ENCODE results near the gene TSKS. TPM values are rescaled to one million over a fixed set of nuclear protein-coding genes. Genes with fewer than 3 reads are reported as not detected.

The TSKS gene
- polyA plus RNA-seq, 1 donor (not counting 4 experiments of a cell fraction or from before 2014, with no cell fraction given): 1.9 TPM

DNA sequence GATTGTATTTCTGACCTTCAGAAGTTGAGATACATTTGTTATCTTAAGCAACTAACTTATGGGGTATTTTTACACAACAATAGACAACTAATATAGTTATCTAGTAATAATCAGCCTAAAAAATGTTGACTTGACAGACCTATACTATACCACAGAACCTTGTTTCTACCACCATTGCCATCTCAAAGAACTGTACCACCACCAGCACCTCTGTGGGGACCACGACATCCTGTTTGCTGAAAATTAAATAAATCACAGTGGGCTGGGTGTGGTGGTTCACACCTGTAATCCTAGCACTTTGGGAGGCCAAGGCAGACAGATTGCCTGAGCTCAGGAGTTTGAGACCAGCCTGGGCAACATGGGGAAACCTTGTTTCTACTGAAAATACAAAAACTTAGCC is 24.0 kb downstream of the TSKS start:
- TF ChIP-seq, protein P1, sequence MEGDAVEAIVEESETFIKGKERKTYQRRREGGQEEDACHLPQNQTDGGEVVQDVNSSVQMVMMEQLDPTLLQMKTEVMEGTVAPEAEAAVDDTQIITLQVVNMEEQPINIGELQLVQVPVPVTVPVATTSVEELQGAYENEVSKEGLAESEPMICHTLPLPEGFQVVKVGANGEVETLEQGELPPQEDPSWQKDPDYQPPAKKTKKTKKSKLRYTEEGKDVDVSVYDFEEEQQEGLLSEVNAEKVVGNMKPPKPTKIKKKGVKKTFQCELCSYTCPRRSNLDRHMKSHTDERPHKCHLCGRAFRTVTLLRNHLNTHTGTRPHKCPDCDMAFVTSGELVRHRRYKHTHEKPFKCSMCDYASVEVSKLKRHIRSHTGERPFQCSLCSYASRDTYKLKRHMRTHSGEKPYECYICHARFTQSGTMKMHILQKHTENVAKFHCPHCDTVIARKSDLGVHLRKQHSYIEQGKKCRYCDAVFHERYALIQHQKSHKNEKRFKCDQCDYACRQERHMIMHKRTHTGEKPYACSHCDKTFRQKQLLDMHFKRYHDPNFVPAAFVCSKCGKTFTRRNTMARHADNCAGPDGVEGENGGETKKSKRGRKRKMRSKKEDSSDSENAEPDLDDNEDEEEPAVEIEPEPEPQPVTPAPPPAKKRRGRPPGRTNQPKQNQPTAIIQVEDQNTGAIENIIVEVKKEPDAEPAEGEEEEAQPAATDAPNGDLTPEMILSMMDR (optimal IDR thresholded peaks at IDR 0.05 in 1 of 3, IDR thresholded peaks at IDR 0.05 in 1 of 3, conservative IDR thresholded peaks at IDR 0.05 in 1 of 3; ENCODE audit: extremely low read depth in 1 of 3, insufficient read depth in 2 of 3, low read length in 3 of 3): no peak
- TF ChIP-seq EZH2 (IDR thresholded peaks at IDR 0.05; ENCODE audit: low read length): no peak
- Histone ChIP-seq H3K9me1 (ENCODE audit: control insufficient read depth, extremely low read depth, insufficient read depth, low read length) (no peaks in the 10 kb centered on the region), H3K79me2 (ENCODE audit: control insufficient read depth, insufficient read depth, low read length) (no peaks in the 10 kb centered on the region), H3K27me3 (ENCODE audit: control insufficient read depth, extremely low read depth, insufficient read depth, low read length) (no peaks in the 10 kb centered on the region), H3K9ac (ENCODE audit: control insufficient read depth, extremely low read depth, insufficient read depth, low read length) (no peak overlapping the region), H2AFZ (ENCODE audit: control insufficient read depth, low read length) (no peak overlapping the region), H4K20me1 (ENCODE audit: control insufficient read depth, extremely low read depth, insufficient read depth, low read length) (no peaks in the 10 kb centered on the region), H3K4me3 (ENCODE audit: control insufficient read depth in 2 of 3, extremely low read depth in 1 of 3, insufficient read depth in 2 of 3, low read depth in 1 of 3, low read length in 3 of 3) (no peak overlapping the region), H3K9me3 (ENCODE audit: control insufficient read depth, low read depth, low read length) (no peaks in the 10 kb centered on the region), H3K4me2 (ENCODE audit: control insufficient read depth, extremely low read depth, insufficient read depth, low read depth, low read length) (no peak overlapping the region), H3K27ac (ENCODE audit: control insufficient read depth, insufficient read depth, low read length) (no peak overlapping the region), H3K4me1 (ENCODE audit: control insufficient read depth, extremely low read depth, insufficient read depth, low read length) (peaks cover 6% of the 10 kb centered on the region), H3K36me3 (ENCODE audit: control insufficient read depth in 2 of 2, extremely low read depth in 1 of 2, insufficient read depth in 2 of 2, low read length in 2 of 2) (no peaks in the 10 kb centered on the region)
- dilution Hi-C loops (cut with MboI; ENCODE audit: extremely low pct_ligation_motif_present, low sequenced_read_pairs): no loop called here
- DNase-seq (ENCODE audit: low read depth, low spot score): no peak
- no peak for FAIRE-seq

DNA sequence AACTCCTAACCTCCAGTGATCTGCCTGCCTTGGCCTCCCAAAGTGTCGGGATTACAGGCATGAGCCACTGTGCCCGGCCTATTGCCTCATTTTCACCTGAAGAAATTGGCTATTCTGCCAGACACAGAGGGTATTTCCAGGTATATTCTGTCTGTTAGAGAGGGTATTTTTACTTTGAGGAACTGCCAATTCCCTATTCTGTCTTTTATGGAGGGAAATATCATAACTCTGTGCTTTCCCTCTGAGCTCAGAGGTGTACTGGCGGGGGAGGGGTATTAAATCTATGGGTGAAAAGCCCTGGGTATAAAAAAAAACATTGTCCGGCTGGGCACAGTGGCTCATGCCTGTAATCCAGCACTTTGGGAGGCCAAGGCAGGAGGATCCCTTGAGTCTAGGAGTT is 24.8 kb downstream of the TSKS start:
- dilution Hi-C loops (cut with MboI; ENCODE audit: extremely low pct_ligation_motif_present, low sequenced_read_pairs): no loop called here

More for the DNA sequence above, 24.8 kb downstream of the TSKS start:
- TF ChIP-seq, protein P1 (optimal IDR thresholded peaks at IDR 0.05 in 1 of 3, IDR thresholded peaks at IDR 0.05 in 1 of 3, conservative IDR thresholded peaks at IDR 0.05 in 1 of 3; ENCODE audit: extremely low read depth in 1 of 3, insufficient read depth in 2 of 3, low read length in 3 of 3): no peak
- no peak for TF ChIP-seq EZH2 (IDR thresholded peaks at IDR 0.05; ENCODE audit: low read length)
- H3K4me1 ChIP-seq (ENCODE audit: control insufficient read depth, extremely low read depth, insufficient read depth, low read length): peaks cover 6% of the 10 kb centered on the region
- DNase-seq (ENCODE audit: low read depth, low spot score) (no peak), FAIRE-seq (no peak)
- no peaks in the 10 kb centered on the region for H3K36me3 ChIP-seq (ENCODE audit: control insufficient read depth in 2 of 2, extremely low read depth in 1 of 2, insufficient read depth in 2 of 2, low read length in 2 of 2)
- H3K9me1 ChIP-seq (ENCODE audit: control insufficient read depth, extremely low read depth, insufficient read depth, low read length): no peaks in the 10 kb centered on the region
- H2AFZ ChIP-seq (ENCODE audit: control insufficient read depth, low read length): no peak overlapping the region
- no peaks in the 10 kb centered on the region for H3K9me3 ChIP-seq (ENCODE audit: control insufficient read depth, low read depth, low read length)
- H3K4me3 ChIP-seq (ENCODE audit: control insufficient read depth in 2 of 3, extremely low read depth in 1 of 3, insufficient read depth in 2 of 3, low read depth in 1 of 3, low read length in 3 of 3): no peak overlapping the region
- H4K20me1 ChIP-seq (ENCODE audit: control insufficient read depth, extremely low read depth, insufficient read depth, low read length): no peaks in the 10 kb centered on the region
- no peak overlapping the region for H3K27ac ChIP-seq (ENCODE audit: control insufficient read depth, insufficient read depth, low read length)
- no peak overlapping the region for H3K4me2 ChIP-seq (ENCODE audit: control insufficient read depth, extremely low read depth, insufficient read depth, low read depth, low read length)
- H3K79me2 ChIP-seq (ENCODE audit: control insufficient read depth, insufficient read depth, low read length): no peaks in the 10 kb centered on the region
- no peaks in the 10 kb centered on the region for H3K27me3 ChIP-seq (ENCODE audit: control insufficient read depth, extremely low read depth, insufficient read depth, low read length)
- H3K9ac ChIP-seq (ENCODE audit: control insufficient read depth, extremely low read depth, insufficient read depth, low read length): no peak overlapping the region
